HG03575 (cell line): ENCODE results near the gene SLC35F1.

Source experiments
- ATAC-seq: cut with Tn5 transposase; IDR thresholded peaks from one replicate; pipeline ENCODE4 v1.9.1; 2021; ENCODE audit not compliant: unreplicated experiment, insufficient number of reproducible peaks, low FRiP score; ENCODE audit errors: extremely low read depth

Gene SLC35F1

GRCh38 chr6:118092086-118092485 is 185.0 kb downstream of the SLC35F1 start:
- no peak for ATAC-seq

DNA sequence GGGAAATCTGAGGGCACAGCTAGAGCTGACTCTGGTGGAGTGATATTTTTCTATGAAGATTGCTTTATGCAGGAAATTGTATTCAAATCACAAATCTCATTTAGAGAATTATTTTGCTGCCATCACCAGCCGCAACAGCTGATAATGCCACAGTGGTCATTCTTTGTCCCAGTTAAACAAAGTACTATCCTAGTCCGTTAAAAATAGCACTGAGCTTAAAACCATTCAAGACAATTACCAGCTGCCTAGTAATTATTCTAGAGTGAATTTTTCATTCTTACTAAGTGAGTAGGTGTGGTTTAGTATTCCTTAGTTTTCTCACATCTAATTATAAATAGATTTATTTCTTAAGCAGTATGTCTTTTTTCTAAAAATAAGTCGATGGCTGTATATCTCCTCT is 190.5 kb downstream of the SLC35F1 start:
- ATAC-seq = no peak

- ATAC-seq = no peak
Measured at GRCh38 chr6:118100717-118101116, 193.7 kb downstream of the SLC35F1 start.

GRCh38 chr6:118101220-118101619 is 194.2 kb downstream of the SLC35F1 start:
- no peak for ATAC-seq

- ATAC-seq = no peak
Measured at GRCh38 chr6:118101831-118102345, 194.8 kb downstream of the SLC35F1 start.

DNA sequence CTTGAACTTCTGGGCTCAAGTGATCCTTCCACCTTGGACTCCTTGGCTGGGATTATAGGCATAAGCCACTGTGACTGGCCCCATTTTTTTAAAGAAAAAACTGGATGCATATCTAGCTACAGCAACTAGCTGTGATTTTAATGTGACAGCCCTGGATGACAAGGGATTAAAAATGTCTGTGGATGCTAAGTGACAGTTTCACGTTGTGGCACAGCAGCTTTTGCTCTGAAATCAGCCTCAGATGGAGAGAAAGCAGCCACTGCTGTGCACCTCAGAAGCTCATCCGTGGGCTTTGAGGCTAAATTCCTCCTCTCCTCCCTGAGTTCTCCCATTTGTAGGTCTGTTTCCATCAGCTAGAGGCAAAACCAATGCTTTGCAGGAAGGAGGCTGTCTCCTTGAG is 195.3 kb downstream of the SLC35F1 start:
- no peak for ATAC-seq

DNA sequence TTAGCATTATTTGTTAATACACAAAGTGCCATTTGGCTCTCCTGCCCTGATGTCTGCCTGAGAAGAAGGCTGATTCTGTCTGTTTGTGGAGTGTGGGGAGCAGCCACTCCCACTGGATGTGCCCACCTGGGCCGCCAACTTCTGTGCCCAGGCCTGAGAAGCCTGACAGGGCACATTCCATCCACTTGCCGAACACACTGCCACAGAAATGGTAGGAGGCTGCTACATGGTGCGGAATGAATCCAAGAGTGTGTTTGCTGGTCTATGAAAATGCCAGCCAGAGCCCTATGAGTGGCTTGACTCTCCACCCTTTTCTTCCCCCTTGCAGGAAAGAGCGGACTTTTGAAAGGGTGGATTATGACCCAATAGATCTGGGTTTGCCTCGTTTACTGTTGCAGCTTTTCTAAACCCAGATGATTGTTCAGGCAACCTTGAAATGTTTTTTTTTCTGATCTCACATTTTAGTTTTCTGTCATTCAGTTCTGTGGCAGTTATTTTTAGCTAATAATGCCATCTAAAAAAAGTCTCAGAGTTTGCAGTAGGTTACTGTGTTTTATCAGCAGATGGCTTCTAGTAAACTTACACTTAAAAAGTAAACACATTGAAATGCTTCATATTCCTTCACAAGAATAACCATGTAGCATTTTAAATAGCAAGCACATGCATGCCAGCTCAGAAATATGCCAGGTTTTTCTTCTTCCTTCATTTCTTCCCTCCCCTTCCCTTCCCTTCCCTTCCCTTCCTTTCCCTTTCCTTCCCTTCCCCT is 196.5 kb downstream of the SLC35F1 start:
- no peak for ATAC-seq

DNA sequence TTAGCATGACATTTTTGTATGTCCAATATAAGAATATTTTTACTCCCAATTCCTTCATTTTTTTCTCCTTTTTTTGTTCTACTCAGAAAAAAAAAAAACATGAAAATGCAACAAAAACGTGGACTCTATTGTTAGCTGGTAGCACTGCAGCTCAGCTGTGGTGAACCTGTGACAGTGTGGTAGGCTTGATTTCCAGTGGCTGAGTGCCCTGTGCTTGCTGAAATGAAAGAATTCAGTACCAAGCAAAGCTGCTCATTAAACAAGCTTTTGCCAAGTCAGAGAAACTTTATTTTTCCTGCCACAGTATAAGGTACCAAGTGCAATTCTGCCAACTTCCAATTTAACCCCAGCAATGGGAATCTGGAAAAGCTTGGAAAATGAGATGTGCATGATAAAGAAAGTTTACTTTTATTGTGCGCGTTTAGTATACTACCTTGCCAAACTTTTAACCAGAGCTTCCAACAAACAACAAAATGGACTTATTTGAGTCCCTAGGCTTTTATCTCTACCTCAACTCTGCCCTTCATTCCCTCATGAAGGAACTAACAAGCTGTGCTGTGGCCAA is 215.2 kb downstream of the SLC35F1 start:
- ATAC-seq = no peak

DNA sequence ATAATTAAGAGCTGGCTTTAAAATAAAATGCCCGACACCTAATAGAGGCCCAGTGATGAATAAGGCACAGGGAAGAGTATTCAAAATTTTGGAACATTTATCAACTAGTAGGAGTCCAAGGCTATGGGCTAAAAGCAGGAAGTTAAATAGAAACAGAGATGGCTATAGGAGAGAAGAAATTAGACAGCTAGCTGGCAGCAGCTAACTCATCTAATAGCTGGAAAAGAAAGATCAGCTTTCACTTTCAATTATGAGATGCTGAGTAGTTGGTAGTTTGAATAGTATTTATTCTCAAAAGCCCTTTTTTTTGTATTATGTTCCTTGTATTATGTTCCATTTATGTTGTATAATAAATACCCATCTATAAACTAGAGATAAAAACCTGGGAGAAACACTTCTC is 215.7 kb downstream of the SLC35F1 start:
- no peak for ATAC-seq

DNA sequence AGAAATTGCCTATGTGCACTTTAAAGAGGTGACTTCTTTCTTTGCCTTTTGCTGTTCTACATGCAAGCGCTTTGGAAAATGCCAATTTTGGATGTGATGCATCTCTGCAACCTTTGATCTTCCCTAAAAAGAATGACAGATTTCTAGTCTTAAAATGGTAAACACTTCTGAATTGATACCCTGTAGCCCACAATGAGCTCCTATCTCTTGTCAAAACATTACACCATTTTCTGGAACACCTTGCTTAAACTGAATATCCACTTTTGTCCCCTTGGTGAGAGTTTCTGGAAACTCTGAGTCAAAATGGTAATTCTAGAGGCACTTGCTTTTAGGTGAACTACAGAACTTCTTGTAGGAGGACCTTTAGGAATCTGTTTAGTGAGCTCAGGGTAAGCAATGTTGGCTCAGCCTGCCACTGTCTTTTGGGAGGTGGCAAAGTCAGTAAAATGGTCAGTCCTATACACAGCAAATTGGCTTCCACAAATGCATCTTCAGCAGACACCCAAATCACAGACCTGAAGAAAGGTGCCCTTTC is 216.5 kb downstream of the SLC35F1 start:
- no peak for ATAC-seq

- ATAC-seq = no peak
Measured at GRCh38 chr6:118124851-118125250, 217.8 kb downstream of the SLC35F1 start.

DNA sequence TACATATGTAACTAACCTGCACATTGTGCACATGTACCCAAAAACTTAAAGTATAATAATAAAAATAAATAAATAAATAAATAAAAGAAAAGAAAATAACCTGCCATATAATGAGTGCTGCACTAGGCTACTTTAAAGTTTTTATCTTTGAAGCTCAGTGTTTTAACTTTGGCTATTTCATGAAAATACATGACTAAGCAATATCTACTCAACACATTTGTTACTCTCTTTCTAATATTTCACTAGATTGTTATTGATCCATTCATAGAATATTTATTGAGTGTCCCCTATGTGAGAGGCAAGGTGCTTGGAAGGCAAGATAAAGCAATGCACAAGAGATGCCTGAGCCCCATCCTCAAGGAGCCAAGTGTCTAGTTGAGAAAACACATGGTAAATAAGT is 221.7 kb downstream of the SLC35F1 start:
- ATAC-seq = no peak

- no peak for ATAC-seq
Measured at GRCh38 chr6:118134206-118134605, 227.1 kb downstream of the SLC35F1 start.

GRCh38 chr6:118134736-118135135 is 227.7 kb downstream of the SLC35F1 start:
- no peak for ATAC-seq

- ATAC-seq = no peak
Measured at GRCh38 chr6:118135371-118135770, 228.3 kb downstream of the SLC35F1 start.

DNA sequence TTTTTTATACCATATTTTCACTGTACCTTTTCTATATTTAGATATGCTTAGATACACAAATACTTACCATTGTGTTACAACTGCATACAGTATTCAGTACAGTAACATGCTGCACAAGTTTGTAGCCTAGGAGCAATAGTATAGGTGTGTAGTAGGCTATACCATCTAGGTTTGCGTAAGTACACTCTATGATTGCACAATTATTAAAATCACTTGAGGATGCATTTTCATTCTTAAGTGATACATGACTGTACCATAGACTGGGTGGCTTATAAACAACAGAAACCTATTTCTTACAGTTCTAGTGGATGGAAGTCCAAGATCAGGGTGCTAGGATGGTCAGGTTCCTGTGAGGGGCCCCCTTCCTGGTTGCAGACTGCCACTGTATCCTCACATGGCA is 234.1 kb downstream of the SLC35F1 start:
- ATAC-seq = no peak

- ATAC-seq = no peak
Measured at GRCh38 chr6:118146584-118146983, 239.5 kb downstream of the SLC35F1 start.

DNA sequence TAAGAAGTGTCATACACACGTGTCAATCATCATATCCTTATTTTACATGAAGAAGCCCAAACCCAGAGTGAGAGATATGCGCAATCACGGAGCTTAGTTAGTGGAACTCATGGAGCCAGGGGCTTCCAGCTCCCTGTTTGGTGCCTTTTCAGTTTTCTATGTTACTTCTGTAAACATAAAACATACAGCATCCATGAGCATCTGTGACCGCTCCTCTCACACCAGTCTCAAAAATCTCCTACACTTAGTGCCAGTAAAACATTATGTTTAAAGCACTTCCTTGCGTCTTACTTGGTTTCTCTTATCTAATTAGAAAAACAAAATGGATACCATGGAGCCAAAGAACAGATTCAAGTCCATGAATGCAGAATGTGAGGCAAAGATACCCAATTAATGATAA is 240.4 kb downstream of the SLC35F1 start:
- no peak for ATAC-seq

DNA sequence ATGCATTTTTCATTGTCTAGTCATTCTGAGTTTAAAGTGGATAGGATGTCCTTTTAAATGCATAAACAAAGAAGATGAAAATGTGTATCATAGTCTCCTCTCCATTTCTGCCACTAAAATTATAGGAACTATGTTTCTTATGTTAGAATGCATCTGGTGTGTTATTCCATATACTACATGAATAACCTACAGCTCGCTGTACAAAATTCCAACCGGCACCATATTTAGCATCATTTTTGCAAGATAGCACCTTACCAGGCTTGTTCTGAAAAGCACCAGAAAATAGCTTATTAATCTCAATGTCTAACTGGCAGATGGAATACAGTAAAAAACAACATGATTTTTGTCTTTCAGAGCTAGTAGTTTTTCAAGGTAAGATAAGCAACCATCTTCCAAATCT is 241.5 kb downstream of the SLC35F1 start:
- ATAC-seq = no peak

GRCh38 chr6:118152524-118152923 is 245.5 kb downstream of the SLC35F1 start:
- no peak for ATAC-seq
